Measurements from ENCODE around the gene LMBRD1. TPM values are rescaled to one million over a fixed set of nuclear protein-coding genes. Genes with fewer than 3 reads are reported as not detected.
"Not testable (repeated sequence)": the region's sequence is repeated elsewhere in the genome, so short reads cannot be mapped to it uniquely, and the experiment has no call there.

Gene LMBRD1
- total RNA-seq, 1 donor from 2014 or later = 16.6 TPM

- H3K4me3 Mint-ChIP-seq = no peak overlapping the region
- peaks cover 4% of the 10 kb centered on the region for H3K36me3 Mint-ChIP-seq (ENCODE audit: low read depth)
- intact Hi-C loops (cut with micrococcal nuclease) = no loop called here
Measured at GRCh38 chr6:69818223-69818930, 21.6 kb upstream of the LMBRD1 start.

GRCh38 chr6:69817358-69817757, 20.5 kb upstream of the LMBRD1 start:
- intact Hi-C loops (cut with micrococcal nuclease) = no loop called here
- Mint-ChIP-seq H3K27ac (no peak overlapping the region), H3K4me1 (ENCODE audit: low read depth) (peaks cover 41% of the 10 kb centered on the region), H3K36me3 (ENCODE audit: low read depth) (peaks cover 8% of the 10 kb centered on the region), H3K4me3 (no peak overlapping the region), H3K27me3 (ENCODE audit: insufficient read depth) (no peaks in the 10 kb centered on the region), H3K9me3 (no peaks in the 10 kb centered on the region)
- DNase-seq (ENCODE audit: low spot score) = no peak

More at GRCh38 chr6:69818223-69818930, 21.6 kb upstream of the LMBRD1 start:
- H3K4me1 Mint-ChIP-seq (ENCODE audit: low read depth) = peaks cover 33% of the 10 kb centered on the region
- H3K27ac Mint-ChIP-seq = no peak overlapping the region
- no peaks in the 10 kb centered on the region for H3K27me3 Mint-ChIP-seq (ENCODE audit: insufficient read depth)
- DNase-seq (ENCODE audit: low spot score) = no peak
- no peaks in the 10 kb centered on the region for H3K9me3 Mint-ChIP-seq

GRCh38 chr6:69816569-69816968, 19.8 kb upstream of the LMBRD1 start:
- intact Hi-C loops (cut with micrococcal nuclease) = loop anchor here (1.0 kb wide), 1 partner anchor 19 kb away; the partner anchor contains the start of gene LMBRD1
- Mint-ChIP-seq H3K27ac (peak overlapping the region; percentile 81), H3K9me3 (no peaks in the 10 kb centered on the region), H3K27me3 (ENCODE audit: insufficient read depth) (no peaks in the 10 kb centered on the region), H3K4me3 (peak overlapping the region; percentile 19), H3K36me3 (ENCODE audit: low read depth) (peaks cover 8% of the 10 kb centered on the region), H3K4me1 (ENCODE audit: low read depth) (peaks cover 48% of the 10 kb centered on the region)
- no peak for DNase-seq (ENCODE audit: low spot score)

GRCh38 chr6:69816026-69816425, 19.2 kb upstream of the LMBRD1 start:
- Mint-ChIP-seq H3K4me1 (ENCODE audit: low read depth) (peaks cover 53% of the 10 kb centered on the region), H3K27me3 (ENCODE audit: insufficient read depth) (no peaks in the 10 kb centered on the region), H3K4me3 (peak overlapping the region; percentile 76), H3K27ac (peak overlapping the region; percentile 83), H3K9me3 (no peaks in the 10 kb centered on the region), H3K36me3 (ENCODE audit: low read depth) (peaks cover 8% of the 10 kb centered on the region)
- intact Hi-C loops (cut with micrococcal nuclease) = loop anchor here (1.0 kb wide), 1 partner anchor 19 kb away; the partner anchor contains the start of gene LMBRD1
- DNase-seq (ENCODE audit: low spot score) = no peak

GRCh38 chr6:69813508-69813907, 16.7 kb upstream of the LMBRD1 start:
- no peak for DNase-seq (ENCODE audit: low spot score)
- intact Hi-C loops (cut with micrococcal nuclease) = no loop called here
- Mint-ChIP-seq H3K27ac (peak overlapping the region; percentile 80), H3K4me1 (ENCODE audit: low read depth) (peaks cover 60% of the 10 kb centered on the region), H3K9me3 (no peaks in the 10 kb centered on the region), H3K4me3 (peak overlapping the region; percentile 64), H3K27me3 (ENCODE audit: insufficient read depth) (no peaks in the 10 kb centered on the region), H3K36me3 (ENCODE audit: low read depth) (peaks cover 7% of the 10 kb centered on the region)

- DNase-seq (ENCODE audit: low spot score) = no peak
- H3K27me3 Mint-ChIP-seq (ENCODE audit: insufficient read depth) = no peaks in the 10 kb centered on the region
- H3K36me3 Mint-ChIP-seq (ENCODE audit: low read depth) = peaks cover 6% of the 10 kb centered on the region
- peaks cover 60% of the 10 kb centered on the region for H3K4me1 Mint-ChIP-seq (ENCODE audit: low read depth)
- no peaks in the 10 kb centered on the region for H3K9me3 Mint-ChIP-seq
- intact Hi-C loops (cut with micrococcal nuclease) = no loop called here
- H3K4me3 Mint-ChIP-seq = no peak overlapping the region
- H3K27ac Mint-ChIP-seq = peak overlapping the region; percentile 80
Measured at GRCh38 chr6:69812746-69813427, 16.1 kb upstream of the LMBRD1 start.

GRCh38 chr6:69802995-69803394, 6.2 kb upstream of the LMBRD1 start:
- intact Hi-C loops (cut with micrococcal nuclease) = no loop called here
- Mint-ChIP-seq H3K27ac (no peak overlapping the region), H3K36me3 (ENCODE audit: low read depth) (no peaks in the 10 kb centered on the region), H3K4me3 (no peak overlapping the region), H3K27me3 (ENCODE audit: insufficient read depth) (peaks cover 8% of the 10 kb centered on the region), H3K4me1 (ENCODE audit: low read depth) (no peaks in the 10 kb centered on the region), H3K9me3 (peaks cover 4% of the 10 kb centered on the region)
- DNase-seq (ENCODE audit: low spot score) = no peak

- peaks cover 10% of the 10 kb centered on the region for H3K4me1 Mint-ChIP-seq (ENCODE audit: low read depth)
- H3K9me3 Mint-ChIP-seq = peaks cover 11% of the 10 kb centered on the region
- H3K27ac Mint-ChIP-seq = no peak overlapping the region
- DNase-seq (ENCODE audit: low spot score) = no peak
- intact Hi-C loops (cut with micrococcal nuclease) = no loop called here
- H3K27me3 Mint-ChIP-seq (ENCODE audit: insufficient read depth) = peaks cover 8% of the 10 kb centered on the region
- no peak overlapping the region for H3K4me3 Mint-ChIP-seq
- no peaks in the 10 kb centered on the region for H3K36me3 Mint-ChIP-seq (ENCODE audit: low read depth)
Measured at GRCh38 chr6:69801711-69802110, 4.9 kb upstream of the LMBRD1 start.

- H3K27me3 Mint-ChIP-seq (ENCODE audit: insufficient read depth) = peaks cover 8% of the 10 kb centered on the region
- peaks cover 11% of the 10 kb centered on the region for H3K4me1 Mint-ChIP-seq (ENCODE audit: low read depth)
- H3K9me3 Mint-ChIP-seq = peaks cover 11% of the 10 kb centered on the region
- no peak for DNase-seq (ENCODE audit: low spot score)
- H3K36me3 Mint-ChIP-seq (ENCODE audit: low read depth) = no peaks in the 10 kb centered on the region
- intact Hi-C loops (cut with micrococcal nuclease) = no loop called here
- H3K27ac Mint-ChIP-seq = no peak overlapping the region
- H3K4me3 Mint-ChIP-seq = no peak overlapping the region
Measured at GRCh38 chr6:69801225-69801624, 4.4 kb upstream of the LMBRD1 start.

GRCh38 chr6:69798796-69799195, 2.0 kb upstream of the LMBRD1 start:
- peaks cover 28% of the 10 kb centered on the region for H3K4me1 Mint-ChIP-seq (ENCODE audit: low read depth)
- intact Hi-C loops (cut with micrococcal nuclease) = loop anchor here (5.0 kb wide), 1 partner anchor 166 kb away; no protein-coding TSS in a partner anchor
- H3K9me3 Mint-ChIP-seq = peaks cover 11% of the 10 kb centered on the region
- not testable (repeated sequence) for H3K27me3 Mint-ChIP-seq (ENCODE audit: insufficient read depth); H3K4me3 Mint-ChIP-seq; DNase-seq (ENCODE audit: low spot score); H3K27ac Mint-ChIP-seq; H3K36me3 Mint-ChIP-seq (ENCODE audit: low read depth)

GRCh38 chr6:69796073-69796641, 653 bp downstream of the LMBRD1 start:
- Mint-ChIP-seq H3K27me3 (ENCODE audit: insufficient read depth) (peaks cover 2% of the 10 kb centered on the region), H3K36me3 (ENCODE audit: low read depth) (peaks cover 9% of the 10 kb centered on the region), H3K27ac (peak overlapping the region; percentile 92), H3K9me3 (peaks cover 11% of the 10 kb centered on the region), H3K4me1 (ENCODE audit: low read depth) (peaks cover 33% of the 10 kb centered on the region), H3K4me3 (peak overlapping the region; percentile 93)
- intact Hi-C loops (cut with micrococcal nuclease) = loop anchor here (1.0 to 5.0 kb wide), 8 partner anchors 8 to 873 kb away; no protein-coding TSS in a partner anchor
- DNase-seq (ENCODE audit: low spot score) = peak; percentile 26

GRCh38 chr6:69795469-69796072, 1.2 kb downstream of the LMBRD1 start:
- Mint-ChIP-seq H3K9me3 (peaks cover 11% of the 10 kb centered on the region), H3K36me3 (ENCODE audit: low read depth) (peaks cover 9% of the 10 kb centered on the region)

More at GRCh38 chr6:69795469-69796072, 1.2 kb downstream of the LMBRD1 start:
- no peaks in the 10 kb centered on the region for H3K27me3 Mint-ChIP-seq (ENCODE audit: insufficient read depth)
- peak overlapping the region; percentile 92 for H3K27ac Mint-ChIP-seq
- H3K4me3 Mint-ChIP-seq = peak overlapping the region; percentile 93
- intact Hi-C loops (cut with micrococcal nuclease) = loop anchor here (1.0 to 5.0 kb wide), 8 partner anchors 7 to 873 kb away; no protein-coding TSS in a partner anchor
- peaks cover 35% of the 10 kb centered on the region for H3K4me1 Mint-ChIP-seq (ENCODE audit: low read depth)
- no peak for DNase-seq (ENCODE audit: low spot score)
